Esophagus squamous epithelium (tissue), 4 donors: Measurements from ENCODE around the gene CHEK1.

Source experiments
- CTCF ChIP-seq, 6 experiments: fragments of 450-650 bp in 4 of 6; fragments of 200-600 bp in 2 of 6; sonication (generic) in 2 of 6; IDR thresholded peaks; one replicate each; pipeline ENCODE4 v1.5.1; 2016 to 2019; ENCODE audit warnings: antibody characterized with exemption in 6 of 6, mild to moderate bottlenecking in 4 of 6, moderate library complexity in 4 of 6
- POLR2A ChIP-seq, 4 donors: fragments of 450-650 bp; IDR thresholded peaks; one replicate each; pipeline ENCODE4 v1.6.1; 2017; ENCODE audit warnings: antibody characterized with exemption in 4 of 4, mild to moderate bottlenecking in 4 of 4, moderate library complexity in 3 of 4

DNA sequence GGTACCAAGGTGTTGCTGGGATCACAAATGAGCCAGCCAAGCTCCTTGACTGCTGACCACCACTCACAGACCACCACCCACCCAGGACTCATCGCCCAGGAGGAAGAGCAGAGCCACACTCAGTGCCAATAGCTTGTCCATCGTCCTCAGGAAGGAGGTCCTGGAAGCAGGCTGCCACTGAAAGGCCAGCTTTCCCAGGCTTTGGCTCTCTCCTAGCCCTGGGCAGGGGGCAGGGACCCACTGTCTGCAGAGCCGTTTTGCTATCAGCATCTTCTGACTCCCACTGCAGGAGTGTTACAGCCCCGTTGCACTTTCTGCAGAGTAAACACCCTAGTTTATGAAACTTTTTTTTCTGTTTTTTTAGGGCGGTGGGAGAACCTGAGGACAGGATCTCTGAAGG, 67.9 kb downstream of the CHEK1 start:
- TF ChIP-seq CTCF (IDR thresholded peaks at IDR 0.05) (no peak), POLR2A (IDR thresholded peaks at IDR 0.05) (no peak)
